HL-60 (cell line): Measurements from ENCODE around the gene PIGP.

ENCODE experiments used
- DNase-seq, 2 experiments: peaks; one replicate each; pipeline ENCODE4 v3.0.0-alpha.2; 2010 to 2020; ENCODE audit warnings: low read depth in 1 of 2, low spot score in 1 of 2
- H3K27ac ChIP-seq: fragments of 250-450 bp; sonication (Bioruptor Pico); replicated peaks from 2 replicates; pipeline ENCODE4 v1.5.1; 2020; ENCODE audit warnings: mild to moderate bottlenecking, moderate library complexity
- H3K27me3 ChIP-seq: fragments of 250-450 bp; sonication (Bioruptor Pico); 2 replicates; pipeline ENCODE4 v1.5.1; 2021; ENCODE audit warnings: mild to moderate bottlenecking, moderate library complexity; ENCODE audit not compliant: insufficient read depth, poor library complexity, severe bottlenecking
- H3K4me3 ChIP-seq: replicated peaks from 2 replicates; pipeline ENCODE4 v1.5.1; 2011; ENCODE audit warnings: mild to moderate bottlenecking, control low read depth, low read length; ENCODE audit not compliant: insufficient read depth
- CTCF ChIP-seq: IDR thresholded peaks from one replicate; pipeline ENCODE4 v1.5.1; 2011; ENCODE audit warnings: low read length, control low read depth, inconsistent platforms; ENCODE audit not compliant: insufficient read depth
- GABPA ChIP-seq: IDR thresholded peaks from 2 replicates; pipeline ENCODE4 v1.6.1; 2012; ENCODE audit warnings: low read depth
- POLR2AphosphoS5 ChIP-seq: IDR thresholded peaks from 2 replicates; pipeline ENCODE4 v1.6.1; 2012; ENCODE audit warnings: low read depth
- REST ChIP-seq: IDR thresholded peaks from 2 replicates; pipeline ENCODE4 v1.6.1; 2012; ENCODE audit warnings: low read depth; ENCODE audit not compliant: insufficient replicate concordance
- SPI1 ChIP-seq: IDR thresholded peaks from 2 replicates; pipeline ENCODE4 v1.6.1; 2012; ENCODE audit warnings: low read depth, mild to moderate bottlenecking, borderline replicate concordance

PIGP gene

DNA sequence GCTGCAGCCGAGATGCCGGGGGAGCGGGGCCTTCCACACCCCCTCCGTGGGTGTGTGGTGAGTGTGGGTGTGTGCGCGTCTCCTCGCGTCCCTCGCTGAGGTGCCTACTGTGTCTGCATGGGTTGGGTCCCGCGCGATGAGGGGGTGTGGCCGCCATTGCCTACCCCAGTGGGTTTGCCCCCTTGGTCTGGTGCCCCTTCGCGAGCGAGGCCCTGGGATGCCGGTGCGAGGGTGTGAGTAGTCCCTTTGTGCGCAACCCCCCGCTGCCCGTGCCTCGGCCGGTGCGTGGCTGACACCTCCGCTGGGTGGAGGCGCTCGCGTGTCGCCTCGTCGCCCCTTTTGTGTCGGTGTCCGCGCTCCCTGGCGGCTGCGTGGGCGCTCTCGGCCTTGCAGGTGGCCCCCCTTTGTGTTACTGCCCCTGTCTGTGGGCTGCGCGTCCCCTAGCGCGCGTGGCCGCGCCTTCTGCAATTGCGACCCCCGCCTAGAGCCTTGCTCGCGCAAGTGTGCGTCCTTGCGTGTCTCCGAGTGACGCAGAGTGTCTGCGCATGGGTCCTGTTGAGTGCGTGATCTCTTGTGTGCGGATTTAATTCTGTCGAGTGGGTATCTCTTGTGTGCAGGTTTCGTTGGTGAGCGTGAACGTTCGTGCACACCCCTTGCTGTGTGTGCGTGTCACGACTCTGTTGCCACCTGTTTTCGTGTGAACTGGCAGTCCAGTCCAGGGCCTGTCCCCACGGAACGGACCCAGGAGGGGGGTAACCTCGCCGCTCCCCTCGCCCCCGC lies 736 bp upstream of the PIGP start:
- Histone ChIP-seq H3K27ac (peak overlapping the region; percentile 85), H3K27me3 (no peaks in the 10 kb centered on the region), H3K4me3 (peak overlapping the region; percentile 72)
- TF ChIP-seq REST (no peak), GABPA (no peak), SPI1 (no peak), CTCF (no peak), POLR2AphosphoS5 (no peak; the same call in 1 of the 2 replicates)
- peak; percentile 32 to 56 for DNase-seq

DNA sequence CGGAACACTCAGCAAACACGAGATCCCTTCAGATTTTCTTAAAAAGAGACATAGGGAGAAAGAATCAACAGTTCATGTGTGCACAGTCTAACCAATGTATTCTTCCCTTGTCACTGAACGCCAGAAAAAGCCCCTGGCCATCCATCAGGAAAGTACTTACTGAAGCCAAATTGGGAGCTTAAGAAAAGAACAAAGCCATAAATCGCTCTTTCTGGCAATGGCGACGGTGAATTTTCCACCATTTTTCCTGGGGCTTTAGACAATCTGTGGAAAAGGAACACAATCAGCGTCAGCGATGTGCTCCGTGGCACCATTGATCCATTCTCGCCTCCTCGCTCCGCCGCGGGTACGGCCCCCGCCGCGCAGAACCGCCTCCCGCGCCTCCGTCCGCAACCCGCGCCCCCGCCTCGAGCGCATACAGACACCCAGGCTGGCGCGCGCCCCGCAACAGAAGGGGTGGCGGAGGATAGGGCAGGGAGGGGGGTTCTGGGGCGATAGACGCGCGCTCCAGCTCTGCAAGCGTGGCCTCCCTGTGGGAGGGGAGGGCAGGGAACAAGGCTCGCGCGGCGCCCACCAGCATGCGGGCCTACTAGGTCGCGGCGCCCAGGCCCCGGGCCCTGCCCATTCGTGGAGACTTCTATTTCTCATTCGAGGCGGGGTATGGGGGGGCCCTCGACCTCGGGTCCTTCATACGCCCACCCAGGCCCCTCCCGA lies 440 bp downstream of the PIGP start:
- Histone ChIP-seq H3K27me3 (no peaks in the 10 kb centered on the region), H3K27ac (peak overlapping the region; percentile 98), H3K4me3 (peak overlapping the region; percentile 56)
- TF ChIP-seq GABPA, result no peak
- TF ChIP-seq REST, result peak; percentile 40
- TF ChIP-seq SPI1, result no peak
- peak; percentile 67; the same call in 1 of the 2 replicates for TF ChIP-seq POLR2AphosphoS5
- TF ChIP-seq CTCF, result no peak
- DNase-seq, result peak in 1 of 2 experiments; percentile 61

- no peak for DNase-seq
- no peaks in the 10 kb centered on the region for H3K27me3 ChIP-seq
- TF ChIP-seq CTCF, result no peak
- TF ChIP-seq POLR2AphosphoS5, result no peak
- no peak for TF ChIP-seq REST
- no peak for TF ChIP-seq SPI1
- TF ChIP-seq GABPA, result no peak
- H3K4me3 ChIP-seq, result peak overlapping the region; percentile 56
- H3K27ac ChIP-seq, result peak overlapping the region; percentile 98
These were observed 1.2 kb downstream of the PIGP start for GRCh38 chr21:37071561-37072273.
